ENCODE data around the gene SDR42E1.

SDR42E1 gene

GRCh38 chr16:82031116-82032084 lies 20.1 kb upstream of the SDR42E1 start:
- FAIRE-seq = no peak
- DNase-seq (ENCODE audit: insufficient read length, low spot score) = no peak
- peak; percentile 76 for TF ChIP-seq CTCF (IDR thresholded peaks at IDR 0.05; ENCODE audit: insufficient read depth, missing control alignments)

- no peak for TF ChIP-seq CTCF (IDR thresholded peaks at IDR 0.05; ENCODE audit: insufficient read depth, missing control alignments)
- DNase-seq (ENCODE audit: insufficient read length, low spot score) (no peak), FAIRE-seq (no peak)
These were observed 16.4 kb upstream of the SDR42E1 start for GRCh38 chr16:82027629-82028064.

GRCh38 chr16:82024883-82025282 lies 13.6 kb upstream of the SDR42E1 start:
- TF ChIP-seq CTCF (IDR thresholded peaks at IDR 0.05; ENCODE audit: insufficient read depth, missing control alignments) = no peak
- no peak for FAIRE-seq
- DNase-seq (ENCODE audit: insufficient read length, low spot score) = no peak

- no peak for DNase-seq (ENCODE audit: insufficient read length, low spot score)
- no peak for FAIRE-seq
- TF ChIP-seq CTCF (IDR thresholded peaks at IDR 0.05; ENCODE audit: insufficient read depth, missing control alignments) = no peak
These were observed 13.0 kb upstream of the SDR42E1 start for GRCh38 chr16:82024316-82024715.

GRCh38 chr16:82023206-82023605 lies 11.9 kb upstream of the SDR42E1 start:
- DNase-seq (ENCODE audit: insufficient read length, low spot score) (no peak), FAIRE-seq (no peak)
- no peak for TF ChIP-seq CTCF (IDR thresholded peaks at IDR 0.05; ENCODE audit: insufficient read depth, missing control alignments)

GRCh38 chr16:82020051-82020450 lies 8.8 kb upstream of the SDR42E1 start:
- DNase-seq (ENCODE audit: insufficient read length, low spot score) (no peak), FAIRE-seq (no peak)
- TF ChIP-seq CTCF (IDR thresholded peaks at IDR 0.05; ENCODE audit: insufficient read depth, missing control alignments) = no peak

GRCh38 chr16:82019535-82019934 lies 8.3 kb upstream of the SDR42E1 start:
- no peak for TF ChIP-seq CTCF (IDR thresholded peaks at IDR 0.05; ENCODE audit: insufficient read depth, missing control alignments)
- FAIRE-seq (no peak), DNase-seq (ENCODE audit: insufficient read length, low spot score) (no peak)
